H9 (cell line): Measurements from ENCODE around the gene MINAR2. TPM values are rescaled to one million over a fixed set of nuclear protein-coding genes. Genes with fewer than 3 reads are reported as not detected.

ENCODE experiments used
- DNase-seq: peaks from one replicate; pipeline ENCODE4 v3.0.0-alpha.2; 2017
- H2AFZ ChIP-seq: one replicate; pipeline ENCODE4 v1.6.1; 2013; ENCODE audit warnings: mild to moderate bottlenecking, low read length, control low read depth, moderate library complexity
- H2AK5ac ChIP-seq: 2 replicates; pipeline ENCODE4 v1.6.1; 2013; ENCODE audit warnings: low read length, control low read depth, mixed read lengths; ENCODE audit not compliant: insufficient read length
- H2BK120ac ChIP-seq: one replicate; pipeline ENCODE4 v1.6.1; 2013; ENCODE audit warnings: low read depth, mild to moderate bottlenecking, low read length, control low read depth, inconsistent platforms; ENCODE audit not compliant: poor library complexity, severe bottlenecking
- H2BK12ac ChIP-seq: 2 replicates; pipeline ENCODE4 v1.6.1; 2013; ENCODE audit warnings: low read length, control low read depth, mixed read lengths, low read depth; ENCODE audit not compliant: insufficient read length
- H2BK15ac ChIP-seq: 2 replicates; pipeline ENCODE4 v1.6.1; 2013; ENCODE audit warnings: low read depth, low read length, control low read depth
- H2BK20ac ChIP-seq: one replicate; pipeline ENCODE4 v1.6.1; 2013; ENCODE audit warnings: low read depth, mild to moderate bottlenecking, low read length, control low read depth, inconsistent platforms; ENCODE audit not compliant: poor library complexity, severe bottlenecking
- H2BK5ac ChIP-seq: 2 replicates; pipeline ENCODE4 v1.6.1; 2013; ENCODE audit warnings: low read length, control low read depth, mixed read lengths; ENCODE audit not compliant: insufficient read length
- H3K14ac ChIP-seq: 2 replicates; pipeline ENCODE4 v1.6.1; 2013; ENCODE audit warnings: low read length, control low read depth; ENCODE audit not compliant: insufficient read depth
- H3K18ac ChIP-seq: 2 replicates; pipeline ENCODE4 v1.6.1; 2013; ENCODE audit warnings: low read depth, mild to moderate bottlenecking, mixed read lengths, low read length, control low read depth; ENCODE audit not compliant: insufficient read length
- H3K23ac ChIP-seq: 2 replicates; pipeline ENCODE4 v1.6.1; 2013; ENCODE audit warnings: low read length, control low read depth, mixed read lengths, low read depth; ENCODE audit not compliant: insufficient read length
- H3K23me2 ChIP-seq: 2 replicates; pipeline ENCODE4 v1.6.1; 2013; ENCODE audit warnings: low read depth, mild to moderate bottlenecking, mixed read lengths, low read length, control low read depth; ENCODE audit not compliant: insufficient read length, poor library complexity, severe bottlenecking
- H3K27ac ChIP-seq: 2 replicates; pipeline ENCODE4 v1.5.1; 2013; ENCODE audit warnings: low read length, control low read depth, mixed read lengths, low read depth; ENCODE audit not compliant: insufficient read length
- H3K27me3 ChIP-seq: 2 replicates; pipeline ENCODE4 v1.6.1; 2013; ENCODE audit warnings: low read length, control low read depth, inconsistent platforms; ENCODE audit not compliant: insufficient read depth
- H3K4ac ChIP-seq: 2 replicates; pipeline ENCODE4 v1.6.1; 2013; ENCODE audit warnings: low read depth, mild to moderate bottlenecking, control low read depth, inconsistent platforms, low read length, moderate library complexity
- H3K4me1 ChIP-seq: 2 replicates; pipeline ENCODE4 v1.6.1; 2013; ENCODE audit warnings: low read length, control low read depth, inconsistent platforms; ENCODE audit not compliant: insufficient read depth
- H3K4me2 ChIP-seq: 2 replicates; pipeline ENCODE4 v1.6.1; 2013; ENCODE audit warnings: low read length, control low read depth, mixed read lengths; ENCODE audit not compliant: insufficient read length, insufficient read depth
- H3K56ac ChIP-seq: 2 replicates; pipeline ENCODE4 v1.6.1; 2013; ENCODE audit warnings: low read depth, mild to moderate bottlenecking, mixed read lengths, low read length, control low read depth; ENCODE audit not compliant: insufficient read length
- H3K79me1 ChIP-seq: 2 replicates; pipeline ENCODE4 v1.6.1; 2013; ENCODE audit warnings: low read depth, mild to moderate bottlenecking, moderate library complexity, low read length, control low read depth, inconsistent platforms; ENCODE audit not compliant: insufficient read depth, poor library complexity, severe bottlenecking
- H3K79me2 ChIP-seq: 2 replicates; pipeline ENCODE4 v1.6.1; 2013; ENCODE audit warnings: low read length, control low read depth, inconsistent platforms; ENCODE audit not compliant: insufficient read depth
- H3K9ac ChIP-seq: 2 replicates; pipeline ENCODE4 v1.6.1; 2013; ENCODE audit warnings: low read length, control low read depth, mixed read lengths; ENCODE audit not compliant: insufficient read length; ENCODE audit errors: extremely low read depth
- H3K9me3 ChIP-seq: one replicate; pipeline ENCODE4 v1.6.1; 2013; ENCODE audit warnings: low read depth, low read length, inconsistent platforms; ENCODE audit not compliant: control insufficient read depth
- H3T11ph ChIP-seq: one replicate; pipeline ENCODE4 v1.6.1; 2013; ENCODE audit warnings: mild to moderate bottlenecking, low read length, control low read depth, inconsistent platforms
- H4K20me1 ChIP-seq: one replicate; pipeline ENCODE4 v1.6.1; 2013; ENCODE audit not compliant: control insufficient read depth, insufficient read length, insufficient read depth
- H4K5ac ChIP-seq: 2 replicates; pipeline ENCODE4 v1.6.1; 2013; ENCODE audit warnings: low read depth, mild to moderate bottlenecking, mixed read lengths, low read length, control low read depth; ENCODE audit not compliant: insufficient read length
- H4K8ac ChIP-seq: replicated peaks from 2 replicates; pipeline ENCODE4 v1.6.1; 2013; ENCODE audit warnings: low read length, control low read depth, mixed read lengths, low read depth; ENCODE audit not compliant: insufficient read length
- H4K91ac ChIP-seq: 2 replicates; pipeline ENCODE4 v1.6.1; 2013; ENCODE audit warnings: low read depth, mild to moderate bottlenecking, moderate library complexity, mixed read lengths, low read length, control low read depth; ENCODE audit not compliant: insufficient read length
- H3K27ac Mint-ChIP-seq, 3 experiments: 2 replicates in 2 of 3; 3 replicates in 1 of 3; pipeline ENCODE4 v1.8.0; 2020 to 2021; ENCODE audit warnings: mixed read lengths in 3 of 3, mild to moderate bottlenecking in 1 of 3, moderate library complexity in 1 of 3
- H3K27me3 Mint-ChIP-seq: 2 replicates; pipeline ENCODE4 v1.8.0; 2021; ENCODE audit warnings: low read depth, mild to moderate bottlenecking, moderate library complexity, mixed read lengths
- H3K36me3 Mint-ChIP-seq, 3 experiments: 2 replicates in 2 of 3; 3 replicates in 1 of 3; pipeline ENCODE4 v1.8.0; 2020 to 2021; ENCODE audit warnings: low read depth in 3 of 3, mixed read lengths in 3 of 3; ENCODE audit not compliant: insufficient read depth in 1 of 3
- H3K4me1 Mint-ChIP-seq, 2 experiments: 2 replicates each; pipeline ENCODE4 v1.8.0; 2020; ENCODE audit warnings: mixed read lengths in 2 of 2
- H3K4me3 Mint-ChIP-seq, 2 experiments: 2 replicates in 1 of 2; 3 replicates in 1 of 2; pipeline ENCODE4 v1.8.0; 2020 to 2021; ENCODE audit warnings: mild to moderate bottlenecking in 2 of 2, mixed read lengths in 2 of 2, moderate library complexity in 1 of 2
- H3K9me3 Mint-ChIP-seq, 2 experiments: 2 replicates in 1 of 2; 3 replicates in 1 of 2; pipeline ENCODE4 v1.8.0; 2020; ENCODE audit warnings: mild to moderate bottlenecking in 2 of 2, mixed read lengths in 2 of 2, moderate library complexity in 1 of 2
- WGBS: extraction: QIAGEN DNeasy Blood & Tissue Kit; methylation state at CpG from one replicate; pipeline ENCODE4 v1.1.7; 2013; ENCODE audit warnings: missing lambda C conversion rate, low lambda C conversion rate, mixed read lengths; ENCODE audit not compliant: insufficient read length; ENCODE audit errors: extremely low coverage; 5-methylcytosine and 5-hydroxymethylcytosine counted together
- total RNA-seq: library from RNA; stranded (reverse); gene quantifications from 2 replicates; pipeline ENCODE4 v1.2.1, GENCODE V29; 2021
- TF ChIP-seq, protein P1 (sequence below): fragments of 200-600 bp; sonication (generic); conservative IDR thresholded peaks from 3 replicates; pipeline ENCODE4 v1.8.0; 2021; ENCODE audit warnings: antibody characterized with exemption, mild to moderate bottlenecking

MINAR2 gene
- total RNA-seq, 1 experiment from 2014 or later: 0.09 TPM

- no peak overlapping the region for H3K23ac ChIP-seq
- no peak overlapping the region for H2AFZ ChIP-seq
- no peak overlapping the region for H3T11ph ChIP-seq
- no peaks in the 10 kb centered on the region for H3K4me1 ChIP-seq
- Mint-ChIP-seq H3K27ac (peak overlapping the region; percentile 1 to 37 (median 13); a peak in 3 of 7 replicates), H3K9me3 (no peaks in the 10 kb centered on the region), H3K4me1 (peaks cover 0 to 4% of the 10 kb centered on the region in 2 experiments; a peak in 2 of 4 replicates), H3K27me3 (no peaks in the 10 kb centered on the region), H3K4me3 (no peak overlapping the region), H3K36me3 (peaks cover 4 to 9% (median 8%) of the 10 kb centered on the region in 3 experiments)
- H2BK20ac ChIP-seq: no peak overlapping the region
- no peak for DNase-seq
- no peak overlapping the region for H2AK5ac ChIP-seq
- H3K79me1 ChIP-seq: no peaks in the 10 kb centered on the region
- no peak overlapping the region for H2BK5ac ChIP-seq
- H3K27me3 ChIP-seq: no peaks in the 10 kb centered on the region
- no peak overlapping the region for H3K18ac ChIP-seq
- H3K4ac ChIP-seq: no peak overlapping the region
- TF ChIP-seq, protein P1, sequence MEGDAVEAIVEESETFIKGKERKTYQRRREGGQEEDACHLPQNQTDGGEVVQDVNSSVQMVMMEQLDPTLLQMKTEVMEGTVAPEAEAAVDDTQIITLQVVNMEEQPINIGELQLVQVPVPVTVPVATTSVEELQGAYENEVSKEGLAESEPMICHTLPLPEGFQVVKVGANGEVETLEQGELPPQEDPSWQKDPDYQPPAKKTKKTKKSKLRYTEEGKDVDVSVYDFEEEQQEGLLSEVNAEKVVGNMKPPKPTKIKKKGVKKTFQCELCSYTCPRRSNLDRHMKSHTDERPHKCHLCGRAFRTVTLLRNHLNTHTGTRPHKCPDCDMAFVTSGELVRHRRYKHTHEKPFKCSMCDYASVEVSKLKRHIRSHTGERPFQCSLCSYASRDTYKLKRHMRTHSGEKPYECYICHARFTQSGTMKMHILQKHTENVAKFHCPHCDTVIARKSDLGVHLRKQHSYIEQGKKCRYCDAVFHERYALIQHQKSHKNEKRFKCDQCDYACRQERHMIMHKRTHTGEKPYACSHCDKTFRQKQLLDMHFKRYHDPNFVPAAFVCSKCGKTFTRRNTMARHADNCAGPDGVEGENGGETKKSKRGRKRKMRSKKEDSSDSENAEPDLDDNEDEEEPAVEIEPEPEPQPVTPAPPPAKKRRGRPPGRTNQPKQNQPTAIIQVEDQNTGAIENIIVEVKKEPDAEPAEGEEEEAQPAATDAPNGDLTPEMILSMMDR: no peak
- H3K14ac ChIP-seq: no peak overlapping the region
- no peaks in the 10 kb centered on the region for H3K79me2 ChIP-seq
- H4K20me1 ChIP-seq: no peaks in the 10 kb centered on the region
- no peak overlapping the region for H3K9ac ChIP-seq
- H2BK12ac ChIP-seq: no peak overlapping the region
- H4K91ac ChIP-seq: no peak overlapping the region
- H3K27ac ChIP-seq: no peak overlapping the region
- H4K8ac ChIP-seq: no peak overlapping the region
- WGBS: no CpG with 5 or more reads among the region's 1 CpG
- no peak overlapping the region for H3K56ac ChIP-seq
- no peak overlapping the region for H4K5ac ChIP-seq
- no peak overlapping the region for H3K4me2 ChIP-seq
- H3K23me2 ChIP-seq: no peaks in the 10 kb centered on the region
- H2BK15ac ChIP-seq: no peak overlapping the region
- no peaks in the 10 kb centered on the region for H3K9me3 ChIP-seq
- H2BK120ac ChIP-seq: no peak overlapping the region
Measured at GRCh38 chr5:129716235-129716634, 31.7 kb upstream of the MINAR2 start.
